HG03558 (cell line): ENCODE results near the gene PHACTR2.
A peak's percentile ranks its signal among the peaks of the same experiment; 100 is the strongest.
"Not testable (repeated sequence)": the region's sequence is repeated elsewhere in the genome, so short reads cannot be mapped to it uniquely, and the experiment has no call there.

Experiments
- ATAC-seq: cut with Tn5 transposase; IDR thresholded peaks from one replicate; pipeline ENCODE4 v1.9.1; 2021; ENCODE audit warnings: moderate number of reproducible peaks; ENCODE audit not compliant: unreplicated experiment; ENCODE audit errors: extremely low read depth

PHACTR2 gene

GRCh38 chr6:143843677-143843999 lies 165.9 kb downstream of the PHACTR2 start:
- ATAC-seq, result no peak

- no peak for ATAC-seq
These were observed 166.2 kb downstream of the PHACTR2 start for GRCh38 chr6:143844006-143844405.

- ATAC-seq, result no peak
These were observed 167.3 kb downstream of the PHACTR2 start for GRCh38 chr6:143845033-143845432.

GRCh38 chr6:143851706-143852105 lies 173.9 kb downstream of the PHACTR2 start:
- ATAC-seq, result not testable (repeated sequence)

GRCh38 chr6:143855057-143855456 lies 177.3 kb downstream of the PHACTR2 start:
- ATAC-seq, result not testable (repeated sequence)

- not testable (repeated sequence) for ATAC-seq
These were observed 179.0 kb downstream of the PHACTR2 start for GRCh38 chr6:143856762-143857161.

GRCh38 chr6:143857651-143858050 lies 179.9 kb downstream of the PHACTR2 start:
- ATAC-seq, result no peak

GRCh38 chr6:143859891-143860660 lies 182.3 kb downstream of the PHACTR2 start:
- ATAC-seq, result no peak

GRCh38 chr6:143863771-143864170 lies 186.0 kb downstream of the PHACTR2 start:
- no peak for ATAC-seq

GRCh38 chr6:143864234-143864633 lies 186.5 kb downstream of the PHACTR2 start, which contains the start of gene ZC2HC1B:
Gene ZC2HC1B, plus strand, starts transcription at chr6:143864474. Its CDS starts 66 bp downstream, at chr6:143864540.
- no peak for ATAC-seq

GRCh38 chr6:143867236-143867635 lies 189.5 kb downstream of the PHACTR2 start:
- ATAC-seq, result no peak

- ATAC-seq, result not testable (repeated sequence)
These were observed 191.0 kb downstream of the PHACTR2 start for GRCh38 chr6:143868808-143869207.

- not testable (repeated sequence) for ATAC-seq
These were observed 193.5 kb downstream of the PHACTR2 start for GRCh38 chr6:143871202-143871730.

- peak; percentile 96 for ATAC-seq
These were observed 194.4 kb downstream of the PHACTR2 start for GRCh38 chr6:143872201-143872600.

GRCh38 chr6:143873600-143873999 lies 195.8 kb downstream of the PHACTR2 start:
- not testable (repeated sequence) for ATAC-seq

GRCh38 chr6:143874503-143874902 lies 196.7 kb downstream of the PHACTR2 start:
- ATAC-seq, result not testable (repeated sequence)

GRCh38 chr6:143877584-143878271 lies 200.0 kb downstream of the PHACTR2 start:
- ATAC-seq, result no peak

- no peak for ATAC-seq
These were observed 200.6 kb downstream of the PHACTR2 start for GRCh38 chr6:143878272-143878760.

GRCh38 chr6:143880412-143880811 lies 202.6 kb downstream of the PHACTR2 start:
- ATAC-seq, result no peak
